ENCODE measurements around the gene CNTN5. TPM values are rescaled to one million over a fixed set of nuclear protein-coding genes. Genes with fewer than 3 reads are reported as not detected.
"Not testable (repeated sequence)": the region's sequence is repeated elsewhere in the genome, so short reads cannot be mapped to it uniquely, and the experiment has no call there.

Gene CNTN5
- total RNA-seq, 1 donor from 2014 or later: 0.24 TPM

GRCh38 chr11:100273066-100273815 lies 1252.5 kb downstream of the CNTN5 start:
- no peaks in the 10 kb centered on the region for H3K27me3 ChIP-seq (ENCODE audit: low read depth)
- TF ChIP-seq, protein P1, sequence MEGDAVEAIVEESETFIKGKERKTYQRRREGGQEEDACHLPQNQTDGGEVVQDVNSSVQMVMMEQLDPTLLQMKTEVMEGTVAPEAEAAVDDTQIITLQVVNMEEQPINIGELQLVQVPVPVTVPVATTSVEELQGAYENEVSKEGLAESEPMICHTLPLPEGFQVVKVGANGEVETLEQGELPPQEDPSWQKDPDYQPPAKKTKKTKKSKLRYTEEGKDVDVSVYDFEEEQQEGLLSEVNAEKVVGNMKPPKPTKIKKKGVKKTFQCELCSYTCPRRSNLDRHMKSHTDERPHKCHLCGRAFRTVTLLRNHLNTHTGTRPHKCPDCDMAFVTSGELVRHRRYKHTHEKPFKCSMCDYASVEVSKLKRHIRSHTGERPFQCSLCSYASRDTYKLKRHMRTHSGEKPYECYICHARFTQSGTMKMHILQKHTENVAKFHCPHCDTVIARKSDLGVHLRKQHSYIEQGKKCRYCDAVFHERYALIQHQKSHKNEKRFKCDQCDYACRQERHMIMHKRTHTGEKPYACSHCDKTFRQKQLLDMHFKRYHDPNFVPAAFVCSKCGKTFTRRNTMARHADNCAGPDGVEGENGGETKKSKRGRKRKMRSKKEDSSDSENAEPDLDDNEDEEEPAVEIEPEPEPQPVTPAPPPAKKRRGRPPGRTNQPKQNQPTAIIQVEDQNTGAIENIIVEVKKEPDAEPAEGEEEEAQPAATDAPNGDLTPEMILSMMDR (IDR thresholded peaks at IDR 0.05): no peak
- intact Hi-C loops (cut with DNase I): no loop called here
- peak in 1 of 2 donors; percentile 23 for ATAC-seq
- no peaks in the 10 kb centered on the region for H3K36me3 ChIP-seq
- no peak overlapping the region for H3K4me3 ChIP-seq
- H3K4me1 ChIP-seq: no peaks in the 10 kb centered on the region
- H3K27ac ChIP-seq: no peak overlapping the region
- DNase-seq: no peak
- H3K9me3 ChIP-seq: no peaks in the 10 kb centered on the region

GRCh38 chr11:100274466-100274865 lies 1253.7 kb downstream of the CNTN5 start:
- H3K9me3 ChIP-seq; H3K27ac ChIP-seq; ATAC-seq; H3K27me3 ChIP-seq (ENCODE audit: low read depth); H3K36me3 ChIP-seq; intact Hi-C loops (cut with DNase I); H3K4me1 ChIP-seq; DNase-seq; H3K4me3 ChIP-seq: not testable (repeated sequence)

- TF ChIP-seq, protein P1 (IDR thresholded peaks at IDR 0.05): no peak
- Histone ChIP-seq H3K27ac (no peak overlapping the region), H3K27me3 (ENCODE audit: low read depth) (no peaks in the 10 kb centered on the region), H3K36me3 (no peaks in the 10 kb centered on the region), H3K9me3 (no peaks in the 10 kb centered on the region), H3K4me1 (no peaks in the 10 kb centered on the region), H3K4me3 (no peak overlapping the region)
- ATAC-seq (no peak), DNase-seq (no peak)
- intact Hi-C loops (cut with DNase I): no loop called here
Observed at GRCh38 chr11:100294748-100295147, 1274.0 kb downstream of the CNTN5 start.

- intact Hi-C loops (cut with DNase I): no loop called here
- TF ChIP-seq, protein P1 (IDR thresholded peaks at IDR 0.05): no peak
- no peak for ATAC-seq
Observed at GRCh38 chr11:100296051-100296679, 1275.4 kb downstream of the CNTN5 start.

DNA sequence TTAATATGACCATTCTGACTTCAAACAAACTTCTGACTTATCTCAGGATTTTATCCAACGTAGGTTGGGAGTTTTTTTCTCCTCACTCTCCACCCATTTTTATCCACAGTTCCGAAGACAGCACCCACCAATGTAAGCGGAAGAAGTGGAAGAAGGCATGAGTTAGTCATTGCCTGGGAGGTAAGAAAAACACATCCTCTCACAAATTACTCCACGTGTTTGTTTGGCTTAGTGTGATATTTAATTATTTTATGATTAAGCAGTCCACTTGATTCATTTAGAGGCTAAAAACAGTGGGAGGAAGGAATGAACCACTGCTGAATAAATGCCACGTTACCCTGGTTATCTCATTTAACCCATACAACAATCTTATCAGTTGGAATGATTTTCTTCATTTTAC lies 1276.8 kb downstream of the CNTN5 start:
- no peaks in the 10 kb centered on the region for H3K4me1 ChIP-seq
- H3K36me3 ChIP-seq: no peaks in the 10 kb centered on the region
- no peak overlapping the region for H3K27ac ChIP-seq
- H3K4me3 ChIP-seq: no peak overlapping the region
- ATAC-seq (no peak), DNase-seq (no peak)
- H3K27me3 ChIP-seq (ENCODE audit: low read depth): no peaks in the 10 kb centered on the region
- intact Hi-C loops (cut with DNase I): no loop called here
- TF ChIP-seq, protein P1 (IDR thresholded peaks at IDR 0.05): no peak
- no peaks in the 10 kb centered on the region for H3K9me3 ChIP-seq

More at GRCh38 chr11:100296051-100296679, 1275.4 kb downstream of the CNTN5 start:
- no peak overlapping the region for H3K4me3 ChIP-seq
- no peaks in the 10 kb centered on the region for H3K36me3 ChIP-seq
- no peaks in the 10 kb centered on the region for H3K27me3 ChIP-seq (ENCODE audit: low read depth)
- no peak for DNase-seq
- H3K9me3 ChIP-seq: no peaks in the 10 kb centered on the region
- H3K4me1 ChIP-seq: no peaks in the 10 kb centered on the region
- H3K27ac ChIP-seq: no peak overlapping the region

DNA sequence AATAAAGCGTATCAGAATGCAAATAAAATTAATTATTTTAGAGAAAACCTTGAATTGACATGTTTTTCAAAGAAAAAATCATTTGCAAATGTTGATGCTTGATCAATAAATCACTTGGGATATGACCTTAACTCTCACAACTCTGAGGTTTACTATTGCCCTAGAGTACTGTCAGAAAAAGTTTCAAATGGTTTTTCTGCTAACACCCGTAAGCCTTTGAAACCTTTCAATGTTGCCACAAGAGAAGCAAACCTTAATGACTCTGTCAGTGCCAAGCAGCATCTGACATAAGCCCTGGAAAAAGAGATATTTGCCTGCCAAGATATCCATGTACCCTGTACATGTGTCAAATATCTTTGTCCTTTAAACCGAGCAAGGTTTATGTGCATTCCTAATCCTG lies 1282.1 kb downstream of the CNTN5 start:
- H3K4me1 ChIP-seq: no peaks in the 10 kb centered on the region
- DNase-seq (no peak), ATAC-seq (no peak)
- H3K4me3 ChIP-seq: no peak overlapping the region
- no peaks in the 10 kb centered on the region for H3K27me3 ChIP-seq (ENCODE audit: low read depth)
- intact Hi-C loops (cut with DNase I): loop anchor here (10.0 kb wide), 1 partner anchor 62 kb away; no protein-coding TSS in a partner anchor
- H3K27ac ChIP-seq: no peak overlapping the region
- TF ChIP-seq, protein P1 (IDR thresholded peaks at IDR 0.05): no peak
- no peaks in the 10 kb centered on the region for H3K36me3 ChIP-seq
- H3K9me3 ChIP-seq: no peaks in the 10 kb centered on the region

Data from lower lobe of right lung (tissue), 2 donors.